ENCODE measurements around the gene FGA.
A peak's percentile ranks its signal among the peaks of the same experiment; 100 is the strongest.

Gene FGA

DNA sequence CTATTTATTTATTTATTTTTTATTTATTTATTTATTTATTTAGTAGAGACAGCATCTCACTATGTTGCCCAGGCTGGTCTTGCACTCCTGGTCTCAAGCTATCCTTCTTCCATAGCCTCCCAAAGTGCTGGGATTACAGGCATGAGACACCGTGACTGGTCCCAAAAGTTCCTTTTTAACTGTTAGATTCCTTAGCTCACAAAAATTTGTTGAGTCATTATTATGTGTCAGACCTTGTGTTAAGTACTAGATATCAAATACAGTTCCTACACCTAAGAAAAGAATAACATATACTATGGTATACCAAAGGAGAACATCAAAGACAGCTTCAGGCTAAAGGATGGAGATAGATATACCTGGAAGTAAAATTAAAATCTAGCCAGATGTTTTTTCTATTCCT, 11.6 kb downstream of the FGA start:
- DNase-seq: no peak

DNA sequence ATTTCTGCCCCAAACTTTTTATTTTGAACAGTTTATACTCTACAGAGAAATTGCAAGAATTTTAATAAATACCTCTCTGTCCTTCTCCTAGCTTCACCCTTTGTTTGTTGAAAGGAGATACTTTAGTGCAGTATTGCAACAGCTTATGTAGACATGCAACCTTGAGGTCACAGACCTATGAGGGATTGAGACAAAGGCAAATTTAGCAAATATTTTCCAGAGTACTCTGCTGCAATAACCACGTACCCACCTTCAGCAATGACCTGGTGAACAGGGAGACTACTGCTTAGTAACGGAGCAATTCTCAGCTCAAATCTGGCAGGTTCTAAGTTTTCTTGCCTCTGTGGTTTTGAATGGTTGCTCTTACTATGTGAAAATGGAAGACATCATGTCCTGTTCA, 13.2 kb downstream of the FGA start:
- no peak for DNase-seq

DNA sequence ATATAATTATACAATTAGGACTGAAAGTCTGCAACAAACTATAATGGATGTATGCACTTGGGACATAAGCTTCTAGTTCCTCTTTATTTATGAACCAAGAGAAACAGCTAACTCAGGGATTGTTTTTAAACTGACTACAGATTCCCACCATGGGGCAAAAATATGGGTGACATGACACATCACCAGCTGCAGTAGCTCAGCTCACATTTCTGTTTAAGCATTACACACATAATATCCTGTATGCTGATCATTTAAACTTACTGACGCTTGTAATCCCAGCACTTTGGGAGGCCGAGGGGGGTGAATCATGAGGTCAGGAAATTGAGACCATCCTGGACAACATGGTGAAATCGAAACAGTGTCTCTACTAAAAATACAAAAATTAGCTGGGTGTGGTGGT, 16.2 kb downstream of the FGA start:
- DNase-seq: no peak

DNA sequence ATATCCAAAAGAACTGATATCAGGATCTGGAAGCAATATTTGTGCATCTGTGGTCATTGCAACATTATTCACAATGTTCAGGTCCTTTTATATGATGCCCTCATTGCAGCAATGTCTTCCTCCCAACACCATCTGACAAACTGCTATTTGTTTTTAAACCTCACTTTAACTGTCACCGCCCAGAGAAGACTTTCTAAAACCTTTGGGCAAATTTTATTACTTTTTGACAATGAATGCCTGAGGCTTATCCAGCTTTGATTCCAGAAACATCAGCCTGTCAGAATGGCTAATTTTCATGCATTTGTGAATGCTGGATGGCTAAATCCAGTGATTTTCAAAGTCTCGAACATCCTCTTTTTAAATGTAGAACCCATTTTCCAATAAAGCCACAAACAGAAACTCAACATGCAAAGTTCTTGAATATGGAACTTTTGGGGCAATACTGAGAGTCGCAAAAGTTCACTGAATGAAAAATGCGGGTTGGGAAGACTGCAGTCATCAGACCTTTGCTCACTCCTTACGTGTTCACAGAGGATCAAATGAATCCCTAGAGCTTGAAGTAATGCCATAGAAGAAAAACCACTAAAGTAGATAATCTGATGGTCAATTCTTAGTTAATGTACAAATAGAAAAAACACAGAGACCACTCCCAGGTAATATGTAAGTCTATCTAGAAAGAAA, 17.2 kb downstream of the FGA start:
- DNase-seq: no peak

GRCh38 chr4:154569584-154569983, 21.0 kb downstream of the FGA start:
- DNase-seq: no peak

DNA sequence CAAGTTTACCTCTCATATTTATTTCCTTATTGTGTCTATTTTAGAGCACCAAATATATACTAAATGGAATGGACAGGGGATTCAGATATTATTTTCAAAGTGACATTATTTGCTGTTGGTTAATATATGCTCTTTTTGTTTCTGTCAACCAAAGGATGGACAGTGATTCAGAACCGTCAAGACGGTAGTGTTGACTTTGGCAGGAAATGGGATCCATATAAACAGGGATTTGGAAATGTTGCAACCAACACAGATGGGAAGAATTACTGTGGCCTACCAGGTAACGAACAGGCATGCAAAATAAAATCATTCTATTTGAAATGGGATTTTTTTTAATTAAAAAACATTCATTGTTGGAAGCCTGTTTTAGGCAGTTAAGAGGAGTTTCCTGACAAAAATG, 21.5 kb downstream of the FGA start:
- DNase-seq: no peak

GRCh38 chr4:154566639-154567204, 23.8 kb downstream of the FGA start:
- no peak for DNase-seq

DNA sequence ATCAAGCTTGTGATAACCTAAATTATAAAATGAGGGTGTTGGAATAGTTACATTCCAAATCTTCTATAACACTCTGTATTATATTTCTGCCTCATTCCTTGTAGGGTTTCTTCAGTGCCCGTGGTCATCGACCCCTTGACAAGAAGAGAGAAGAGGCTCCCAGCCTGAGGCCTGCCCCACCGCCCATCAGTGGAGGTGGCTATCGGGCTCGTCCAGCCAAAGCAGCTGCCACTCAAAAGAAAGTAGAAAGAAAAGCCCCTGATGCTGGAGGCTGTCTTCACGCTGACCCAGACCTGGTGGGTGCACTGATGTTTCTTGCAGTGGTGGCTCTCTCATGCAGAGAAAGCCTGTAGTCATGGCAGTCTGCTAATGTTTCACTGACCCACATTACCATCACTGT, 24.8 kb downstream of the FGA start:
- DNase-seq: no peak

DNA sequence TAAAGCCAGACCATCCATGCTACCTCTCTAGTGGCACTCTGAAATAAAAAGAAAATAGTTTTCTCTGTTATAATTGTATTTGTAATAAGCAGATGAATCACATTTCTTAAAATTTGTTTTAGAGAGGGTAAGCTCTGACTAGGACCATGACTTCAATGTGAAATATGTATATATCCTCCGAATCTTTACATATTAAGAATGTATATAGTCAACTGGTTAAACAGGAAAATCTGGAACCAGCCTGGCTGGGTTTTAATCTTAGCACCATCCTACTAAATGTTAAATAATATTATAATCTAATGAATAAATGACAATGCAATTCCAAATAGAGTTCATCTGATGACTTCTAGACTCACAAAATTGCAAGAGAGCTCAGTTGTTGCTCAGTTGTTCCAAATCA, 26.2 kb downstream of the FGA start:
- no peak for DNase-seq

DNA sequence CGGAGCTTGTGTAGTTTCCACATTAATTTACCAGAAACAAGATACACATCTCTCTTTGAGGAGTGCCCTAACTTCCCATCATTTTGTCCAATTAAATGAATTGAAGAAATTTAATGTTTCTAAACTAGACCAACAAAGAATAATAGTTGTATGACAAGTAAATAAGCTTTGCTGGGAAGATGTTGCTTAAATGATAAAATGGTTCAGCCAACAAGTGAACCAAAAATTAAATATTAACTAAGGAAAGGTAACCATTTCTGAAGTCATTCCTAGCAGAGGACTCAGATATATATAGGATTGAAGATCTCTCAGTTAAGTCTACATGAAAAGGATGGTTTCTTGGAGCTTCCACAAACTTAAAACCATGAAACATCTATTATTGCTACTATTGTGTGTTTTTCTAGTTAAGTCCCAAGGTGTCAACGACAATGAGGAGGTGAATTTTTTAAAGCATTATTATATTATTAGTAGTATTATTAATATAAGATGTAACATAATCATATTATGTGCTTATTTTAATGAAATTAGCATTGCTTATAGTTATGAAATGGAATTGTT, 27.8 kb downstream of the FGA start, which contains the start of gene FGB:
FGB (plus strand) TSS at position 315 of the 558 bp plus-strand sequence; CDS start at position 323, 8 bp downstream.
- no peak for DNase-seq

- DNase-seq: no peak
Observed at GRCh38 chr4:154560824-154561231, 29.7 kb downstream of the FGA start.

DNA sequence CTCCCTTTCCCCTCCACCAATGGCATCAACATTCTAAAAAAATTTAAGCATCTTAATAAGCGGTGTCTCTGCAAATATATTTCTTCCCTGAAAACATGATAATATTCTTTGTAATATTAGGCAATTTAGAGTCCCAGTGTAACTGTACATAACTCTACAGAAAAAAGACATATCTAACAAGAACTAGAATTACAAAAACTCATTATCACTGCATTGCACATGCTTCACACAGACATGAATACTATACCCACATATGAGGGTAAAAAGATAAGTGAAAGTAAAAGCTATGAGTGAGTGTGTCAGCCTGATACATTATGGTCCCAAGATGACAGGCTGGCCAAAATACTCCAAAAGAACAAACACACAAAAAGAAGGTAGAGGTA, 30.1 kb downstream of the FGA start:
- DNase-seq: no peak

DNA sequence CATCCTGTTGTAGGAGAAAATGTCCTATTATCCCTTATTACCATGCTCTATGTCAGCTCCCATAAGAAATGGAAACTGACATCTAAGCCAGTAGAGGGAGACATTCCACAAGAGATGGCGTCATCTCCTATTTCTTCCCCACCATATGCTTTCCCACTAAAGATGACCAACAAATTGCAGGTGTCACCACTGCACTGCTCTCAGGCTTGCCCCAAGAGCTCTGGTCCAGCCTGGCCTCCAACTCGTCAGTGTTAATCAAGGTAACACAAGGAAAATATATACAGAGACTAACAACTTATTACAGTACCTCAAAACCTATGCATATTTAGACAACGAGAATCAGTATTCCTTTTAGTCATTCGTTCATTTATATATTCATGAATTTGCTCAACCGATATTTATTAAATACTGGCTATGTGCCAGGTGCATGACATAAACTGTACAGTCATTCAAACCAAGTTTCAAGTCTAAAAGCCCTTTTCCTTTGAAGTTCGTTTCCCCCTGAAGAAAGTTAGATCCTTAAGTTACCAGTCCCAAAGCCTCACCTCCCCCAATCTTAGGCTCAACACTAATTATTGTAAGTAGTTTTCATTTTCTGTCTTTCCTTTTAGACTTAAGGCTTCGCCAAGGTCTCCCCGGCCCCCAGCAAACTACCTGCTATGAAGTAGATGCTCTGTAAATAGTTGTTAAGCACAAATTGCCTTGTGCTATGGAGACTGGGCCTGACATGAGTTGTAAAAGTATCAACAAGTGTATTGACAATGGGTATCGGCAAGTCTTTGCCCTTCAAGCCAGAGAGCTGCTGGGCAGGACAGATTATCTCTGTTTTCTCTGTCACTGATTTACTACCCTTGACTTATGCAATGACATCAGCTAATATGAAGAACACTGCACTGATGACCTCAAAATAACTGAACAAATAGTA, 30.8 kb downstream of the FGA start:
- peak; percentile 33 for DNase-seq

DNA sequence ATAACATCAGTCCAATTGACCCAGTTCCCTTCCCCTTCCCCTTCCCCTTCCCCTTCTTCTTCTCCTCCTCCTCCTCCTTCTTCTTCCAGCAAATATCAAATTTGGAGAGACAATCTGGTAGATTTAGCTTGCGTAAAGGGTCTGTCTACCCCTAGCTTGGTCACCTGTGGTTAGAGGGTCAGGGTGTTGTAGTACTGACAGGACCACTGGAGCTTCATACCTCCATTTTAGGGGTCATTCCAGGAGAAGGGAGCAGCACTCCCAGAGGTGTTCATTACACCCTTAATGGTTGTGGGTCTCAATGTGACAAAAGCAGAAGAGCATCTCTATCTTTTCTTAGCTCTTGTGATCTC, 31.4 kb downstream of the FGA start:
- DNase-seq: no peak

DNA sequence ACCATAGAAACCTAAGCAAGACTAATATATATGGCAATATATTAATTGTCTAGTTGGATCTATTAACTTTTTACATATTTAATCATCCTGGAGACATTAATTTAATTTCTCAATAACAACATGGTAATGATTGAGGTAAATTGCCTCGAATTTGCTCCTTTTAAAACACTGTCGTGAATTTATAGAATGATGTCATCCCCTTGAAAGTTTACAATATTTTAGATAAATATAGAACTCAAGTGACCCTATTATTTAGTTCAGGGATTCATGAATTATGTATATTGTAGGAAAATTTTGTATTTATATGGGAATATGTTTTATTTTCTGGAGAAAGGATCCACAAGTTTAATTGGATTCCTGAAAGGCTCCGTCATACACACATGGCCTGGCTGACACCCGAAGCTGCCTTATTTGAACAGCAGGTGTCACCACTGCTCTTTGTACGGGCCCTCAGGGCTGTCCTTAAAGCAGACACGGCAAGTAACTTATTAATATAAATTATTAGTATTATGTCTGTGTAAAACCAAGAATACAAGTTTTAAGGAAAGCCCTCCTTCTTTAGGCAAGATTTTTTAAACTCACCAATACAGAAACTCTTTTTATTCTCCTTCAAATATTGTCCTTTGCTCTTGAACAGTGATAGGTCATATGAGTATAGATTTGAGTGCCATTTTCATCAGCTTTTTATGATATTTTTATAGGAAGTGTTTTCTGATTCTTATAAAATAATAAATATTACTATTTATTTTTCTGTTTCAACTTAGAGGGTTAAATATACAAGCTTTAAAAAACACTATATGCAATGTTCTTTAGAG, 38.5 kb downstream of the FGA start:
- DNase-seq: peak; percentile 72

DNA sequence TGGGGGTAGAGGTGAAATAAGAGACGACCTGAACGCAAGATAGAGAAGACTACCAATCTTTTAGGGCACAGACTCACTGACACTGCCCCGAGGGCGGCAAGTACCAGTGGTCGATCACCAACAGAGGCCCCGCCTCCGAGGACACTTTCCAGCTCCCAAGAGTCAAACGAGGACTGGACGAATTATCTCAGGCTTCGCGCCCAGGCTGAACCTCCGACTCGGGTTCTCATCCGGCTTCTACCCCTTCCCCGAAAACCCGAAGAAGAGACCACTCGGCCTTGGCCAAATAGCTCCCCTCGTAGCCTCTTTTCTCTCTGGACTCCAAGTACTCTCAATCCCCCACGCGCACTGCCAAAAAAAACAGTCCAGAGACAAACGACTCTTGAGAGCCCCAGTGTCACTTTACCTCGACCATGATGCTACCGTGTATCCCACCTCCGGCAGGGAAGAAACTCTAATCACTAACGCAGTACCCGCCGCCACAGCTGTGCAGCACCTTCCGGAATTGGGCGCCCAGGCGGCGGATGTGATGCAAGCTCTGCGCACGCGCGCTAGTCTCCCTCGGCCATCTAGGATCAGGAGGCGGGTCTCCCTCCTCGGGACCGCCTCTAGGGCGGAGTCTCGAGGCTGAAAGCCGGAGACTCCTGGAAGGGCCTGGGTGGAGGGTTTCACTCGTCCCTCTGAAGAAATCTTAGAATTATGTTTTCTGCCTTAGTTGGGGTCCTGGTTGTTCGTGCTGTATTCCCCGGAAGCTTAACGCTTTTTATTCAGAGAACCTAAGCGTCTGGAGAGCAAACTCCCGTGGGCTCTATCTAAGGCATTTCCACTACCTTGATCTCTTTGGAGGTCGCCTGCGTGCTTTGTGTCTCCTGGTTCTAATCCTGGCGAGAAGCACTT, 40.4 kb downstream of the FGA start, which contains the start of gene PLRG1:
PLRG1 (minus strand) TSS at position 507 of the 897 bp plus-strand sequence; CDS start at position 415, 92 bp downstream.
- peak; percentile 97 for DNase-seq

GRCh38 chr4:154545689-154546088, 44.9 kb downstream of the FGA start:
- DNase-seq: no peak

- DNase-seq: no peak
Observed at GRCh38 chr4:154542271-154542879, 48.2 kb downstream of the FGA start.
